OCI-LY1 (cell line): Measurements from ENCODE around the gene ZNF267.
"Not testable (repeated sequence)": the region's sequence is repeated elsewhere in the genome, so short reads cannot be mapped to it uniquely, and the experiment has no call there.

ENCODE experiments used
- H2AFZ ChIP-seq: fragments of 200-600 bp; sonication (generic), shearing (Covaris generic); 2 replicates; pipeline ENCODE4 v1.6.0; 2014; ENCODE audit warnings: antibody characterized with exemption, mild to moderate bottlenecking, low read length
- H3F3A ChIP-seq: fragments of 200-600 bp; sonication (generic), shearing (Covaris generic); 2 replicates; pipeline ENCODE4 v1.6.0; 2014; ENCODE audit warnings: mild to moderate bottlenecking, antibody characterized with exemption, low read length, moderate library complexity; ENCODE audit not compliant: insufficient read depth
- H3K27ac ChIP-seq: fragments of 200-600 bp; sonication (generic); 2 replicates; pipeline ENCODE4 v1.5.1; 2014; ENCODE audit warnings: low read length, mixed run types, mild to moderate bottlenecking, low read depth; ENCODE audit not compliant: poor library complexity, severe bottlenecking
- H3K27me3 ChIP-seq: fragments of 200-600 bp; sonication (generic); 2 replicates; pipeline ENCODE4 v1.6.0; 2014; ENCODE audit warnings: antibody characterized with exemption, mild to moderate bottlenecking, low read length, moderate library complexity; ENCODE audit not compliant: insufficient read depth
- H3K36me3 ChIP-seq: fragments of 200-600 bp; sonication (generic); 2 replicates; pipeline ENCODE4 v1.6.1; 2014; ENCODE audit warnings: mild to moderate bottlenecking, antibody characterized with exemption, low read length, moderate library complexity, mixed read lengths; ENCODE audit not compliant: insufficient read depth
- H3K4me1 ChIP-seq: fragments of 200-600 bp; sonication (generic); 2 replicates; pipeline ENCODE4 v1.5.1; 2014; ENCODE audit warnings: mild to moderate bottlenecking, low read length, moderate library complexity; ENCODE audit not compliant: insufficient read depth, severe bottlenecking
- H3K4me2 ChIP-seq: fragments of 200-600 bp; sonication (generic), shearing (Covaris generic); 2 replicates; pipeline ENCODE4 v1.6.1; 2014; ENCODE audit warnings: low read length
- H3K4me3 ChIP-seq: fragments of 200-600 bp; sonication (generic); 2 replicates; pipeline ENCODE4 v1.5.1; 2014; ENCODE audit warnings: low read length, low read depth, mild to moderate bottlenecking, mixed read lengths; ENCODE audit not compliant: poor library complexity, severe bottlenecking
- H3K79me2 ChIP-seq: fragments of 200-600 bp; shearing (Covaris generic); 2 replicates; pipeline ENCODE4 v1.6.1; 2016; ENCODE audit warnings: mixed run types, low read length, mixed read lengths; ENCODE audit not compliant: insufficient read depth
- H3K9ac ChIP-seq: fragments of 200-600 bp; sonication (generic), shearing (Covaris generic); 2 replicates; pipeline ENCODE4 v1.6.1; 2014; ENCODE audit warnings: mild to moderate bottlenecking, low read length, mixed read lengths
- H3K9me2 ChIP-seq: fragments of 200-600 bp; sonication (generic), shearing (Covaris generic); 2 replicates; pipeline ENCODE4 v1.6.1; 2014; ENCODE audit warnings: low read depth, mild to moderate bottlenecking, low read length, mixed read lengths
- H3K9me3 ChIP-seq: fragments of 200-600 bp; shearing (Covaris generic); 2 replicates; pipeline ENCODE4 v1.6.1; 2014; ENCODE audit warnings: low read length, mixed read lengths
- H4K20me1 ChIP-seq: fragments of 200-600 bp; sonication (generic), shearing (Covaris generic); 2 replicates; pipeline ENCODE4 v1.6.0; 2016; ENCODE audit warnings: mild to moderate bottlenecking, low read length; ENCODE audit not compliant: insufficient read depth
- EZH2 ChIP-seq: fragments of 200-600 bp; sonication (generic), shearing (Covaris generic); IDR thresholded peaks from 2 replicates; pipeline ENCODE4 v1.8.0; 2017; ENCODE audit warnings: borderline replicate concordance, mixed run types, mild to moderate bottlenecking, antibody characterized with exemption, low read length, moderate library complexity, mixed read lengths
- TF ChIP-seq, protein P1 (sequence below): fragments of 200-600 bp; sonication (generic), shearing (Covaris generic); IDR thresholded peaks from 2 replicates; pipeline ENCODE4 v1.5.1; 2017; ENCODE audit warnings: mild to moderate bottlenecking, antibody characterized with exemption, low read length, moderate library complexity, mixed read lengths

ZNF267 gene

DNA sequence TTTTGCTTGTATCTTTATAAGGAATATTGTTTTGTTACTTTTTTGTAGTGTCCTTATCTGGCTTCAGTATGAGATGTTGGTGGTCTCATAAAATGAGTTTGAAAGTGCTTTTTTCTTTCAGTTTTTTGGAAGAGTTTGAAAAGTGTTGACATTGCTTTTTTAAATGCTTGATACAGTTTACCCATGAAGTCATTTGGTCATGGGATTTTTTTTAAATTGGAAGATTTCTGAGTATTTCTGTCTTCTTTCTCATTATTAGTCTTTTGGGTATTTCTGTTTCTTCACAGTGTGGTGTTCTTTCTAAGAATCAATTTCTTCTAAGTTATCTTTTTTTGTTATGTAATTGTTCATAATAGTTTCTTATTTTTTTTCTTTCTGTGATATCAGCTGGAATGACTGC lies 15.1 kb downstream of the ZNF267 start:
- Histone ChIP-seq H3K36me3 (peaks cover 100% of the 10 kb centered on the region), H4K20me1 (no peaks in the 10 kb centered on the region), H3K27ac (no peak overlapping the region), H3K9me2 (no peaks in the 10 kb centered on the region), H2AFZ (no peak overlapping the region), H3F3A (no peaks in the 10 kb centered on the region), H3K4me3 (no peak overlapping the region), H3K4me1 (no peaks in the 10 kb centered on the region), H3K4me2 (no peak overlapping the region), H3K9me3 (peaks cover 33% of the 10 kb centered on the region), H3K9ac (no peak overlapping the region), H3K27me3 (no peaks in the 10 kb centered on the region), H3K79me2 (peaks cover 61% of the 10 kb centered on the region)
- no peak for TF ChIP-seq EZH2
- TF ChIP-seq, protein P1, sequence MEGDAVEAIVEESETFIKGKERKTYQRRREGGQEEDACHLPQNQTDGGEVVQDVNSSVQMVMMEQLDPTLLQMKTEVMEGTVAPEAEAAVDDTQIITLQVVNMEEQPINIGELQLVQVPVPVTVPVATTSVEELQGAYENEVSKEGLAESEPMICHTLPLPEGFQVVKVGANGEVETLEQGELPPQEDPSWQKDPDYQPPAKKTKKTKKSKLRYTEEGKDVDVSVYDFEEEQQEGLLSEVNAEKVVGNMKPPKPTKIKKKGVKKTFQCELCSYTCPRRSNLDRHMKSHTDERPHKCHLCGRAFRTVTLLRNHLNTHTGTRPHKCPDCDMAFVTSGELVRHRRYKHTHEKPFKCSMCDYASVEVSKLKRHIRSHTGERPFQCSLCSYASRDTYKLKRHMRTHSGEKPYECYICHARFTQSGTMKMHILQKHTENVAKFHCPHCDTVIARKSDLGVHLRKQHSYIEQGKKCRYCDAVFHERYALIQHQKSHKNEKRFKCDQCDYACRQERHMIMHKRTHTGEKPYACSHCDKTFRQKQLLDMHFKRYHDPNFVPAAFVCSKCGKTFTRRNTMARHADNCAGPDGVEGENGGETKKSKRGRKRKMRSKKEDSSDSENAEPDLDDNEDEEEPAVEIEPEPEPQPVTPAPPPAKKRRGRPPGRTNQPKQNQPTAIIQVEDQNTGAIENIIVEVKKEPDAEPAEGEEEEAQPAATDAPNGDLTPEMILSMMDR: no peak

DNA sequence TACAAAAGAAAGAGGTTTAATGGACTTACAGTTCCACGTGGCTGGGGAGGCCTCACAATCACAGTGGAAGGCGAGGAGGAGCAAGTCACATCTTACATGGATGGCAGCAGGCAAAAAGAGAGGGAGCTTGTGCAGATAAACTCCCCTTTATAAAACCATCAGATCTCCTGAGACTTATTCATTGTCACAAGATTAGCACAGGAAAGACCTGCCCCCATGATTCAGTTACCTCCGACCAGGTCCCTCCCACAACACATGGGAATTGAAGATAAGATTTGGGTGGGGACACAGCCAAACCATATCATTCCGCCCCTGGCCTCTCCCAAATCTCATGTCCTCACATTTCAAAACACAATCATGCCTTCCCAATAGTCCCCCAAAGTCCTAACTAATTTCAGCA lies 18.5 kb downstream of the ZNF267 start:
- H3K27ac ChIP-seq, H3K4me1 ChIP-seq, H3F3A ChIP-seq, H3K27me3 ChIP-seq, H4K20me1 ChIP-seq, H3K4me3 ChIP-seq, H2AFZ ChIP-seq, H3K4me2 ChIP-seq, H3K9me2 ChIP-seq, H3K9ac ChIP-seq: not testable (repeated sequence)
- H3K79me2 ChIP-seq: peaks cover 43% of the 10 kb centered on the region
- peaks cover 100% of the 10 kb centered on the region for H3K36me3 ChIP-seq
- H3K9me3 ChIP-seq: peaks cover 38% of the 10 kb centered on the region

DNA sequence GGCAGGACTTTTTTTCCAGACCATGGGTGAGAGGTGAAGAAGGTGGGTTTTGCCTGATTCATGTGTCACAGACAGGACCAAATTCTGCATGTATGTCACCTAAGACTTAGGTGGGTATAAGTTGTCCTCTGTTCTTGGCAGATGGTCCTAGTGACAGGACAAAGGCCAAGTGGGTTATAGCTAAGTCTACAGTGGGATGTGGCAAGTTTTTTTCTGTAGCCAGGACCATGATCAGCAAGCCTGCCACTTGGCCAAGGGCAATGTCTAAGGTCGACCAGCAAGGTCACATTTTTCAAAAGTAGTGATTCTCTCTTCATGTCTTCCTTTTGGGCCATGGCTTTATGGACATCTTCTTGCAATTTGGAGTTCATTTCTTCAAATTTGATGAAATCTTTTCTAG lies 20.2 kb downstream of the ZNF267 start:
- Histone ChIP-seq H2AFZ (no peak overlapping the region), H3K36me3 (peaks cover 100% of the 10 kb centered on the region), H3K79me2 (peaks cover 31% of the 10 kb centered on the region), H3K4me2 (no peak overlapping the region), H3K9me3 (peaks cover 47% of the 10 kb centered on the region), H3K27me3 (no peaks in the 10 kb centered on the region), H3K9me2 (no peaks in the 10 kb centered on the region), H3F3A (no peaks in the 10 kb centered on the region), H3K9ac (no peak overlapping the region), H3K4me3 (no peak overlapping the region), H3K27ac (no peak overlapping the region), H4K20me1 (no peaks in the 10 kb centered on the region), H3K4me1 (no peaks in the 10 kb centered on the region)
- TF ChIP-seq, protein P1: no peak
- TF ChIP-seq EZH2: no peak

DNA sequence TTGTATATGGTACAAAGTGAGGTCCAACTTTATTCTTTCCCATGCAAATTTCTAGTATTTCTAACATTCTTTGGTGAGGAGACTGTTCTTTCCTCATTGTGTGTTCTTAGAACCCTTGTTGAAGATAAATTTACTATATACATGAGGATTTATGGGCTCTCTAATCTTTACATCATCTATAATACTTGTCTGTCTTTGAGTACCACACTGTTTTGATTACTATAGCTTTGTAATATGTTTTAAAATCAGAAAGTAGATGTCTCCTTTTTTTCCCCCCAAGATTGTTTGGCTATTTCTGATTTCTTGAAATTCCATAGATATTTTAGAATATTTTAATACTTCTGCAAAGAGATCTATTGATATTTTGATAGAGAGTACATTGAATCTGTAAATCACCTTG lies 23.7 kb downstream of the ZNF267 start:
- TF ChIP-seq EZH2: no peak
- TF ChIP-seq, protein P1: no peak
- Histone ChIP-seq H4K20me1 (no peaks in the 10 kb centered on the region), H3K4me3 (no peak overlapping the region), H3K27me3 (no peaks in the 10 kb centered on the region), H3F3A (no peaks in the 10 kb centered on the region), H3K27ac (no peak overlapping the region), H3K36me3 (peaks cover 76% of the 10 kb centered on the region), H2AFZ (no peak overlapping the region), H3K9me2 (no peaks in the 10 kb centered on the region), H3K9ac (no peak overlapping the region), H3K4me1 (no peaks in the 10 kb centered on the region), H3K79me2 (peaks cover 21% of the 10 kb centered on the region), H3K9me3 (peaks cover 33% of the 10 kb centered on the region), H3K4me2 (no peak overlapping the region)
